ENCODE measurements around the gene COL20A1.

COL20A1 gene

GRCh38 chr20:63351326-63351700, 58.3 kb downstream of the COL20A1 start:
- TF ChIP-seq, protein P1, sequence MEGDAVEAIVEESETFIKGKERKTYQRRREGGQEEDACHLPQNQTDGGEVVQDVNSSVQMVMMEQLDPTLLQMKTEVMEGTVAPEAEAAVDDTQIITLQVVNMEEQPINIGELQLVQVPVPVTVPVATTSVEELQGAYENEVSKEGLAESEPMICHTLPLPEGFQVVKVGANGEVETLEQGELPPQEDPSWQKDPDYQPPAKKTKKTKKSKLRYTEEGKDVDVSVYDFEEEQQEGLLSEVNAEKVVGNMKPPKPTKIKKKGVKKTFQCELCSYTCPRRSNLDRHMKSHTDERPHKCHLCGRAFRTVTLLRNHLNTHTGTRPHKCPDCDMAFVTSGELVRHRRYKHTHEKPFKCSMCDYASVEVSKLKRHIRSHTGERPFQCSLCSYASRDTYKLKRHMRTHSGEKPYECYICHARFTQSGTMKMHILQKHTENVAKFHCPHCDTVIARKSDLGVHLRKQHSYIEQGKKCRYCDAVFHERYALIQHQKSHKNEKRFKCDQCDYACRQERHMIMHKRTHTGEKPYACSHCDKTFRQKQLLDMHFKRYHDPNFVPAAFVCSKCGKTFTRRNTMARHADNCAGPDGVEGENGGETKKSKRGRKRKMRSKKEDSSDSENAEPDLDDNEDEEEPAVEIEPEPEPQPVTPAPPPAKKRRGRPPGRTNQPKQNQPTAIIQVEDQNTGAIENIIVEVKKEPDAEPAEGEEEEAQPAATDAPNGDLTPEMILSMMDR (IDR thresholded peaks at IDR 0.05; ENCODE audit: control insufficient read depth, extremely low read depth, insufficient read depth), result no peak
- DNase-seq (ENCODE audit: low read depth), result no peak
- H3K4me3 ChIP-seq (ENCODE audit: low read depth, low read length), result no peak overlapping the region

DNA sequence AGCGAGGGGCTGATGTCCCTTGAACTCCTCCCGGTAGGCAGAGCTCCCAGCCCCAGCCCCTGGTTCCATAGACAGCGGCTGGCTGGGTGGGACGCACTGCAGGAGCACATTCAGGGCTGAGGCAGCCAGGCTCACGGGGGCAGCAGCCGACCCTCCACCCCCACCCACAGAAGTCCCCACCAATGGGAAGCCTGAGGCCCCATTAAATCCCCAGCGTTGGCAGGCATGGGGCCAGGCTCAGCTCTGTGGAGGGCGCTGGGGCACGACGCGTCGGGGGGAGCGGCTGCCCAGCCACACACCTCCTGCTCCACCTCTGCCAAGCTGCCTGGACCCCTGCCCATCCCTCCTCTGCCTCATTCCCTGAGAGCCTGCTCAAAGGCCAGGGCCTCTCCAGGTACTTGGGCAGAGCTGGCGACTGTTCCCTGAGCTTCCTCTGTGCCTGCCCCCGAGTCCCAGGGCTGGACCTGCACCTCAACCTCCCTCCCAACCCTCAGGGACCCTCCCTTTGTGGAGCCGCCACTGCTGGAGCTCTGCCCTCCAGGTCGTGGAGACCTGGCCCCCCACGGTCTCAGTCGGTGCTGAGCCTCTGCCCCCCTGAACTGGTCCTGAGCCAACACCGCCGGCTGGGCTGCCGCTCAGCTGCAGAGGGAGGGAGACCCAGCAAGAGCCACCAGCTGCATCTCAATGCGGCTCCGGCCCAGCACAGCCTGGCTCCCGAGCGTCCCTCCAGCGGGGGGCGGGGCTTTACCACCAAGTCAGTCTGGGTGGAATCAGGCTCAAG, 59.0 kb downstream of the COL20A1 start:
- no peak overlapping the region for H3K4me3 ChIP-seq (ENCODE audit: low read depth, low read length)
- TF ChIP-seq, protein P1 (IDR thresholded peaks at IDR 0.05; ENCODE audit: control insufficient read depth, extremely low read depth, insufficient read depth), result no peak
- no peak for DNase-seq (ENCODE audit: low read depth)

DNA sequence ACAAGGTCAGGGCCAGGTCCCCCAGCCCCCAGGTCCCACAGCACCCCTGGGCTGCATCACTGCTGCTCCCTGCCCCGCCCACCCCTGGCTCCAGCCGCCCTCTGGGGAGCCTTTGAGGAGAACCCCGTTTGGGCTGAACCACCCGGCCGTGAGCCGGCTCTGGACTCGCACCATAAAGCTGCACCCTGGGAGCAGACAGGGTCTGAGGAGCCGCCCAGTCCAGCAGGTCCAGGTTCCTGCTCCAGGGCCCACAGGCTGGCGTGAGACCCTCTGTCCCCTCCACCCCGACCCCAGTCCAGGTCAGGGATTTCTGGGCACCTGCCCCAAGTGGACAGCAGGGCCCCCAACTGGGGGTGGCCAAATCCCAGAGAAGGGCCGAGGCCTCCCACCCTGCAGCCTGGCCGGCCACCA, 59.8 kb downstream of the COL20A1 start:
- TF ChIP-seq, protein P1 (IDR thresholded peaks at IDR 0.05; ENCODE audit: control insufficient read depth, extremely low read depth, insufficient read depth), result no peak
- H3K4me3 ChIP-seq (ENCODE audit: low read depth, low read length), result no peak overlapping the region
- DNase-seq (ENCODE audit: low read depth), result no peak

DNA sequence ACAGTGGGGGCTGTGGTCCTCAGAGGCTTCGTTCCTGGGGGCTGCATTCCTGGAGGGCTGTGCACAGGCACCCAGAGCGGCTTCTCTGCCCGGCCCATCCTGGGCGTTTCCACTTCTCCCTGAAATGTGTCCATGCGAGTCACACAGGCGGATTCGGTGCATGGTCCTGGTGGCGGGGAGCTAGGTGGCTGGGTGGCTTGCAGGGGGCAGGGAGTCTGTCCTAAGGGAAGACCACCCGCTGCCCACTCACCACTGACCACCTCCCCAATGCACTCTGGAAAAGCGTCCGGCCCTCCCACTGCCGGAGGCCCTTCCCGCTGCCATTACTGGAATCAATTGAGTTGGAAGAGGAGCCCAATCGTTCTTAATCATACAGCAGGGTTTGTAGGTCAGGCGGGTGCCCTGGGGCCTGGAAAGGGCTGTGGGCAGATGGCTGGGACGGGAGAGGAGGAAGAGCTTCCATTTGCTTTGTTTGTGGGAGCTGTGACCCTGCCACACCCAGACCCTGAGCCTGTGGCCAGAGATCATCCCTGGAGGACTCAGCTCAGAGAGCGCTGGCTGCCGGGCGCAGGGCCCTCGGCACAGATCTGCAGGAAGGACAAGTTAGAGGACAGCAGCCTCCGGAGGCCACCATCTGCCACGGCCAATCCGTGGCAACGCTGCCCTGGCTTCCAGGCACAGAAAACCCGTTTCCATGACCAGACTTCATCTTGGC, 61.8 kb downstream of the COL20A1 start:
- TF ChIP-seq, protein P1 (IDR thresholded peaks at IDR 0.05; ENCODE audit: control insufficient read depth, extremely low read depth, insufficient read depth), result no peak
- DNase-seq (ENCODE audit: low read depth), result no peak

DNA sequence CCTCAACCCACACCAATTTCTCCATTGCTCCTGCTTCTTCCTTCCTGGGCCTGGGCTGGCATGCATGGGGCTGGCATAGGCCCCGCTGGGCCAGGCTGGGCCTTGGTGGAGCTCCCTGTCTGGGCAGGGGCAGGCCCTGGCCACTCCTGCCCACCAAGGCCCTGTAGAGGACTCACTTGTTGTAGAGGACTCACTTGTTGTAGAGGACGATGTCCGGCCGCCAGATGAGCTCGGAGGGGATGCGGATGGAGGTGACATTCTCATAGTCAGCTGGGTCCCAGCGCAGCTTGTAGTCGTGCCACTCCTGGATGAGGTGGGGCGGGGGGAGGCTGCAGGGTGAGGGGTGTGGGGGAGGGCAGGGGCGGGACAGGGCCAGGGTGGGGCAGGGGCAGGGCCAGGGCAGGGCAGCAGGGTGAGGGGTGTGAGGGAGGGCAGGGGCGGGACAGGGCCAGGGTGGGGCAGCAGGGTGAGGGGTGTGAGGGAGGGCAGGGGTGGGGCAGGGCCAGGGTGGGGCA, 62.9 kb downstream of the COL20A1 start:
- no peak overlapping the region for H3K4me3 ChIP-seq (ENCODE audit: low read depth, low read length)
- no peak for DNase-seq (ENCODE audit: low read depth)
- TF ChIP-seq, protein P1 (IDR thresholded peaks at IDR 0.05; ENCODE audit: control insufficient read depth, extremely low read depth, insufficient read depth), result no peak

More for the DNA sequence above, 61.8 kb downstream of the COL20A1 start:
- no peak overlapping the region for H3K4me3 ChIP-seq (ENCODE audit: low read depth, low read length)

DNA sequence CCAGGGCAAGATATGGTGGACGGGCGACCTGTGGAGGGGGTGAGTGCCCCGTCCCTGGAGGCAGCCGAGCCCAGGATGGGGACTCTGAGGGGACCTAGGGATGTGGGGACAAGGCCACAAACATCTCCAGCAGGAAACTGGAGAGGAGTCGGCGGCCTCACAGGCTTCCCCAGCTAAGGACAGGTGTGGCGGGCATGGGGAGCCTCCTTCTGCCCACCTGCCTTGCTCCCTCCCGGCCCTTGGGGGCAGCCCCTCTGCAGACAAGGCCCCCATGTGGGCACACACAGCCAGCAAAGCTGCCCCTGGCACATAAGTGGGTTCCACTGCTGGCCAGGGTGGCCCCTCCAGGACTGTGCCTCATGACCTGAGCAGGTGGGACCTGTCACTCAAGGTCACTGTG, 63.5 kb downstream of the COL20A1 start:
- TF ChIP-seq, protein P1 (IDR thresholded peaks at IDR 0.05; ENCODE audit: control insufficient read depth, extremely low read depth, insufficient read depth), result no peak
- DNase-seq (ENCODE audit: low read depth), result no peak
- H3K4me3 ChIP-seq (ENCODE audit: low read depth, low read length), result no peak overlapping the region
